WTC11 (cell line): Measurements from ENCODE around the gene OSBPL10.

Experiments used
- FOXJ3 ChIP-seq: sonication (generic); formaldehyde crosslinking; IDR thresholded peaks from 2 replicates; pipeline ENCODE4 v1.9.0; 2021; ENCODE audit warnings: missing genetic modification reagents, mild to moderate bottlenecking, borderline replicate concordance
- NFYB ChIP-seq: sonication (generic); formaldehyde crosslinking; conservative IDR thresholded peaks from 2 replicates; pipeline ENCODE4 v1.8.0; 2022; ENCODE audit warnings: low read depth, missing genetic modification reagents
- NR3C1 ChIP-seq: sonication (generic); formaldehyde crosslinking; conservative IDR thresholded peaks from 2 replicates; pipeline ENCODE4 v1.8.1; 2023; ENCODE audit warnings: low read depth, mild to moderate bottlenecking, missing genetic modification reagents
- TCF7 ChIP-seq: sonication (generic); formaldehyde crosslinking; IDR thresholded peaks from 2 replicates; pipeline ENCODE4 v1.8.0; 2022; ENCODE audit warnings: mild to moderate bottlenecking, low read depth, missing genetic modification reagents, moderate library complexity
- TP53 ChIP-seq: sonication (generic); formaldehyde crosslinking; IDR thresholded peaks from 2 replicates; pipeline ENCODE4 v1.8.1; 2023; ENCODE audit warnings: mild to moderate bottlenecking, missing genetic modification reagents
- ZNF138 ChIP-seq: sonication (generic); formaldehyde crosslinking; conservative IDR thresholded peaks from 2 replicates; pipeline ENCODE4 v1.8.1; 2022; ENCODE audit warnings: mild to moderate bottlenecking, moderate library complexity, missing genetic modification reagents
- ZNF416 ChIP-seq: fragments of 250-450 bp; sonication (Bioruptor Pico); IDR thresholded peaks from 2 replicates; pipeline ENCODE4 v1.9.0; 2021; ENCODE audit warnings: mild to moderate bottlenecking, inconsistent platforms
- TF ChIP-seq, protein P1 (sequence below): fragments of 200-600 bp; IDR thresholded peaks from 2 replicates; pipeline ENCODE4 v1.8.0; 2022; ENCODE audit warnings: antibody characterized with exemption
- TF ChIP-seq, protein P2 (sequence below): sonication (generic); formaldehyde crosslinking; IDR thresholded peaks from 2 replicates; pipeline ENCODE4 v1.8.1; 2023; ENCODE audit warnings: mild to moderate bottlenecking, missing genetic modification reagents, moderate library complexity
- TF ChIP-seq, protein P3 (sequence below): sonication (generic); formaldehyde crosslinking; conservative IDR thresholded peaks from 2 replicates; pipeline ENCODE4 v1.8.1; 2022; ENCODE audit warnings: mild to moderate bottlenecking, missing genetic modification reagents
- TF ChIP-seq, protein P4 (sequence below): sonication (generic); formaldehyde crosslinking; IDR thresholded peaks from 2 replicates; pipeline ENCODE4 v1.8.0; 2022; ENCODE audit warnings: mild to moderate bottlenecking, missing genetic modification reagents
- TF ChIP-seq, protein P5 (sequence below): sonication (generic); formaldehyde crosslinking; IDR thresholded peaks from 2 replicates; pipeline ENCODE4 v1.8.0; 2022; ENCODE audit warnings: mild to moderate bottlenecking, missing genetic modification reagents
- TF ChIP-seq, protein P6 (sequence below): sonication (generic); formaldehyde crosslinking; IDR thresholded peaks from 2 replicates; pipeline ENCODE4 v1.8.0; 2023; ENCODE audit warnings: missing genetic modification reagents

DNA sequence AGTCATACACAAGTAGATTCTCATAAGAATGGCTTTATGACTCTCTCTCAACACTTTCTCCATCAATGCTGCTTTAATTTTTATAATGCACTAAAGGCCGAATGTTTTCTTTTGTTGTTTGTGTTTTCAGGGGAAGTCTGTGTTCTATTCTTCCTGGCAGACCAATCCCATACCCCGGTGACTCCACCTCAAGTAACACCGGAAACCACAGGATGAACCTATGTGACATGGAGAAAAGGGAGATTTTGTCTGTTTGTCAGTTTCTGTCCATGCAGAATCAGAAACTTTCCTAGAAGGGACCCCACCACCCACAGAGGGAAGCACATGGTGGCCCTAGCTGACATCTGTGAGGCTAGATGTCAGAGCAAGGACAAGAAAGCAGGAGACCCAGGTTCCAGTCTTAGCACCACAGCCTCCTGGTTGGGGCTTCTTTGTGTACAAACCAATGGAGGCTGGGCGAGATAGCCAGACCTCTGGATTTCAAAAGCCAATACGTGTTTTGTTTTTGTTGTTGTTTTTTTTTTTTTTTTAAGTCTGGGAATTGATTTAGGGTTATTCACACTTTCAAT is 109.0 kb downstream of the OSBPL10 start:
- TF ChIP-seq, protein P1, sequence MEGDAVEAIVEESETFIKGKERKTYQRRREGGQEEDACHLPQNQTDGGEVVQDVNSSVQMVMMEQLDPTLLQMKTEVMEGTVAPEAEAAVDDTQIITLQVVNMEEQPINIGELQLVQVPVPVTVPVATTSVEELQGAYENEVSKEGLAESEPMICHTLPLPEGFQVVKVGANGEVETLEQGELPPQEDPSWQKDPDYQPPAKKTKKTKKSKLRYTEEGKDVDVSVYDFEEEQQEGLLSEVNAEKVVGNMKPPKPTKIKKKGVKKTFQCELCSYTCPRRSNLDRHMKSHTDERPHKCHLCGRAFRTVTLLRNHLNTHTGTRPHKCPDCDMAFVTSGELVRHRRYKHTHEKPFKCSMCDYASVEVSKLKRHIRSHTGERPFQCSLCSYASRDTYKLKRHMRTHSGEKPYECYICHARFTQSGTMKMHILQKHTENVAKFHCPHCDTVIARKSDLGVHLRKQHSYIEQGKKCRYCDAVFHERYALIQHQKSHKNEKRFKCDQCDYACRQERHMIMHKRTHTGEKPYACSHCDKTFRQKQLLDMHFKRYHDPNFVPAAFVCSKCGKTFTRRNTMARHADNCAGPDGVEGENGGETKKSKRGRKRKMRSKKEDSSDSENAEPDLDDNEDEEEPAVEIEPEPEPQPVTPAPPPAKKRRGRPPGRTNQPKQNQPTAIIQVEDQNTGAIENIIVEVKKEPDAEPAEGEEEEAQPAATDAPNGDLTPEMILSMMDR = no peak
- TF ChIP-seq, protein P2, sequence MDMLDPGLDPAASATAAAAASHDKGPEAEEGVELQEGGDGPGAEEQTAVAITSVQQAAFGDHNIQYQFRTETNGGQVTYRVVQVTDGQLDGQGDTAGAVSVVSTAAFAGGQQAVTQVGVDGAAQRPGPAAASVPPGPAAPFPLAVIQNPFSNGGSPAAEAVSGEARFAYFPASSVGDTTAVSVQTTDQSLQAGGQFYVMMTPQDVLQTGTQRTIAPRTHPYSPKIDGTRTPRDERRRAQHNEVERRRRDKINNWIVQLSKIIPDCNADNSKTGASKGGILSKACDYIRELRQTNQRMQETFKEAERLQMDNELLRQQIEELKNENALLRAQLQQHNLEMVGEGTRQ (CRISPR knock-in tag) = no peak
- TF ChIP-seq, protein P3, sequence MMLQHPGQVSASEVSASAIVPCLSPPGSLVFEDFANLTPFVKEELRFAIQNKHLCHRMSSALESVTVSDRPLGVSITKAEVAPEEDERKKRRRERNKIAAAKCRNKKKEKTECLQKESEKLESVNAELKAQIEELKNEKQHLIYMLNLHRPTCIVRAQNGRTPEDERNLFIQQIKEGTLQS = no peak
- TF ChIP-seq, protein P4, sequence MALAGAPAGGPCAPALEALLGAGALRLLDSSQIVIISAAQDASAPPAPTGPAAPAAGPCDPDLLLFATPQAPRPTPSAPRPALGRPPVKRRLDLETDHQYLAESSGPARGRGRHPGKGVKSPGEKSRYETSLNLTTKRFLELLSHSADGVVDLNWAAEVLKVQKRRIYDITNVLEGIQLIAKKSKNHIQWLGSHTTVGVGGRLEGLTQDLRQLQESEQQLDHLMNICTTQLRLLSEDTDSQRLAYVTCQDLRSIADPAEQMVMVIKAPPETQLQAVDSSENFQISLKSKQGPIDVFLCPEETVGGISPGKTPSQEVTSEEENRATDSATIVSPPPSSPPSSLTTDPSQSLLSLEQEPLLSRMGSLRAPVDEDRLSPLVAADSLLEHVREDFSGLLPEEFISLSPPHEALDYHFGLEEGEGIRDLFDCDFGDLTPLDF (CRISPR knock-in tag) = no peak
- TF ChIP-seq FOXJ3 (CRISPR knock-in tag) (no peak), ZNF416 (CRISPR knock-in tag) (no peak), NFYB (no peak), TCF7 (no peak), TP53 (CRISPR knock-in tag) (no peak), ZNF138 (CRISPR knock-in tag) (no peak), NR3C1 (CRISPR knock-in tag) (no peak)
- TF ChIP-seq, protein P5, sequence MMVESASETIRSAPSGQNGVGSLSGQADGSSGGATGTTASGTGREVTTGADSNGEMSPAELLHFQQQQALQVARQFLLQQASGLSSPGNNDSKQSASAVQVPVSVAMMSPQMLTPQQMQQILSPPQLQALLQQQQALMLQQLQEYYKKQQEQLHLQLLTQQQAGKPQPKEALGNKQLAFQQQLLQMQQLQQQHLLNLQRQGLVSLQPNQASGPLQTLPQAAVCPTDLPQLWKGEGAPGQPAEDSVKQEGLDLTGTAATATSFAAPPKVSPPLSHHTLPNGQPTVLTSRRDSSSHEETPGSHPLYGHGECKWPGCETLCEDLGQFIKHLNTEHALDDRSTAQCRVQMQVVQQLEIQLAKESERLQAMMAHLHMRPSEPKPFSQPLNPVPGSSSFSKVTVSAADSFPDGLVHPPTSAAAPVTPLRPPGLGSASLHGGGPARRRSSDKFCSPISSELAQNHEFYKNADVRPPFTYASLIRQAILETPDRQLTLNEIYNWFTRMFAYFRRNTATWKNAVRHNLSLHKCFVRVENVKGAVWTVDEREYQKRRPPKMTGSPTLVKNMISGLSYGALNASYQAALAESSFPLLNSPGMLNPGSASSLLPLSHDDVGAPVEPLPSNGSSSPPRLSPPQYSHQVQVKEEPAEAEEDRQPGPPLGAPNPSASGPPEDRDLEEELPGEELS = no peak
- TF ChIP-seq, protein P6, sequence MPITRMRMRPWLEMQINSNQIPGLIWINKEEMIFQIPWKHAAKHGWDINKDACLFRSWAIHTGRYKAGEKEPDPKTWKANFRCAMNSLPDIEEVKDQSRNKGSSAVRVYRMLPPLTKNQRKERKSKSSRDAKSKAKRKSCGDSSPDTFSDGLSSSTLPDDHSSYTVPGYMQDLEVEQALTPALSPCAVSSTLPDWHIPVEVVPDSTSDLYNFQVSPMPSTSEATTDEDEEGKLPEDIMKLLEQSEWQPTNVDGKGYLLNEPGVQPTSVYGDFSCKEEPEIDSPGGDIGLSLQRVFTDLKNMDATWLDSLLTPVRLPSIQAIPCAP (CRISPR knock-in tag) = no peak
